GM12864 (cell line): ENCODE data around the gene ISL1.

Experiments
- DNase-seq: peaks from one replicate; pipeline ENCODE4 v3.0.0-alpha.2; 2011; ENCODE audit warnings: low read depth
- H3K4me3 ChIP-seq: 2 replicates; pipeline ENCODE4 v1.5.1; 2011; ENCODE audit warnings: mild to moderate bottlenecking, low read depth, low read length, control low read depth
- CTCF ChIP-seq: IDR thresholded peaks from 2 replicates; pipeline ENCODE4 v1.5.1; 2011; ENCODE audit warnings: low read depth, mild to moderate bottlenecking, moderate library complexity, low read length, control low read depth, inconsistent platforms; ENCODE audit errors: missing control alignments

Gene ISL1

GRCh38 chr5:51373880-51374523 lies 9.2 kb upstream of the ISL1 start:
- H3K4me3 ChIP-seq: no peak overlapping the region
- DNase-seq: no peak
- no peak for TF ChIP-seq CTCF

GRCh38 chr5:51375084-51375483 lies 8.2 kb upstream of the ISL1 start:
- TF ChIP-seq CTCF: no peak
- no peak overlapping the region for H3K4me3 ChIP-seq
- DNase-seq: no peak

GRCh38 chr5:51376509-51376908 lies 6.7 kb upstream of the ISL1 start:
- no peak for TF ChIP-seq CTCF
- no peak for DNase-seq
- no peak overlapping the region for H3K4me3 ChIP-seq

GRCh38 chr5:51377151-51378060 lies 5.8 kb upstream of the ISL1 start:
- DNase-seq: no peak
- H3K4me3 ChIP-seq: no peak overlapping the region
- TF ChIP-seq CTCF: no peak

- TF ChIP-seq CTCF: no peak
- no peak overlapping the region for H3K4me3 ChIP-seq
- DNase-seq: no peak
These were observed 5.2 kb upstream of the ISL1 start for GRCh38 chr5:51378061-51378409.

GRCh38 chr5:51378448-51379330 lies 4.6 kb upstream of the ISL1 start:
- H3K4me3 ChIP-seq: no peak overlapping the region
- no peak for DNase-seq
- no peak for TF ChIP-seq CTCF
